Neural cell (in vitro differentiated cells): ENCODE measurements around the gene HMCN2.

Experiments used
- RAD21 ChIP-seq: fragments of 450-650 bp; conservative IDR thresholded peaks from 2 replicates; pipeline ENCODE4 v1.6.1; 2014; ENCODE audit warnings: antibody characterized with exemption, mild to moderate bottlenecking, moderate library complexity
- TAF1 ChIP-seq: IDR thresholded peaks from 2 replicates; pipeline ENCODE4 v1.6.1; 2012; ENCODE audit warnings: low read depth
- TF ChIP-seq, protein P1 (sequence below): fragments of 450-650 bp; IDR thresholded peaks from 2 replicates; pipeline ENCODE4 v1.5.1; 2014; ENCODE audit warnings: antibody characterized with exemption, mild to moderate bottlenecking, moderate library complexity; ENCODE audit not compliant: poor library complexity, severe bottlenecking
- TF ChIP-seq, protein P2 (sequence below): IDR thresholded peaks from 2 replicates; pipeline ENCODE4 v1.6.1; 2012; ENCODE audit warnings: borderline replicate concordance

DNA sequence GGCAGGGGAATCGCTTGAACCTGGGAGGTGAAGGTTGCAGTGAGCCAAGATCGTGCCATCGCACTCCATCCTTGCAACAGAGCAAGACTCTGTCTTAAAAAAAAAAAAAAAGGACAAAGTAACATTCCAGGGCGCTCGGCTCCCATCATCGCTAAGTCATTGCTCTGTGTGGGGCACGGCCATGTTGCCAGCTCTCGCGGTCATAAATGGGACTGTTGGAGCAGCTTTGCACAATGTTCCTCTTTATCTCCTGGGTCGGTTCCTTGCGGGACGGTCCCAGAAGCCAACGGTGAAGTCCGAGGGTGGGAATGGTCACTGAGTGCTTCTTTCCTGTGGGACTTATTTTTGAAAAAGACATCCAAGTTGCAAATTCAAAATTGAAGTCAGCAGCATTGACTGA, 65.5 kb downstream of the HMCN2 start:
- TF ChIP-seq, protein P1, sequence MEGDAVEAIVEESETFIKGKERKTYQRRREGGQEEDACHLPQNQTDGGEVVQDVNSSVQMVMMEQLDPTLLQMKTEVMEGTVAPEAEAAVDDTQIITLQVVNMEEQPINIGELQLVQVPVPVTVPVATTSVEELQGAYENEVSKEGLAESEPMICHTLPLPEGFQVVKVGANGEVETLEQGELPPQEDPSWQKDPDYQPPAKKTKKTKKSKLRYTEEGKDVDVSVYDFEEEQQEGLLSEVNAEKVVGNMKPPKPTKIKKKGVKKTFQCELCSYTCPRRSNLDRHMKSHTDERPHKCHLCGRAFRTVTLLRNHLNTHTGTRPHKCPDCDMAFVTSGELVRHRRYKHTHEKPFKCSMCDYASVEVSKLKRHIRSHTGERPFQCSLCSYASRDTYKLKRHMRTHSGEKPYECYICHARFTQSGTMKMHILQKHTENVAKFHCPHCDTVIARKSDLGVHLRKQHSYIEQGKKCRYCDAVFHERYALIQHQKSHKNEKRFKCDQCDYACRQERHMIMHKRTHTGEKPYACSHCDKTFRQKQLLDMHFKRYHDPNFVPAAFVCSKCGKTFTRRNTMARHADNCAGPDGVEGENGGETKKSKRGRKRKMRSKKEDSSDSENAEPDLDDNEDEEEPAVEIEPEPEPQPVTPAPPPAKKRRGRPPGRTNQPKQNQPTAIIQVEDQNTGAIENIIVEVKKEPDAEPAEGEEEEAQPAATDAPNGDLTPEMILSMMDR: no peak
- TF ChIP-seq TAF1 (no peak), RAD21 (no peak)
- TF ChIP-seq, protein P2, sequence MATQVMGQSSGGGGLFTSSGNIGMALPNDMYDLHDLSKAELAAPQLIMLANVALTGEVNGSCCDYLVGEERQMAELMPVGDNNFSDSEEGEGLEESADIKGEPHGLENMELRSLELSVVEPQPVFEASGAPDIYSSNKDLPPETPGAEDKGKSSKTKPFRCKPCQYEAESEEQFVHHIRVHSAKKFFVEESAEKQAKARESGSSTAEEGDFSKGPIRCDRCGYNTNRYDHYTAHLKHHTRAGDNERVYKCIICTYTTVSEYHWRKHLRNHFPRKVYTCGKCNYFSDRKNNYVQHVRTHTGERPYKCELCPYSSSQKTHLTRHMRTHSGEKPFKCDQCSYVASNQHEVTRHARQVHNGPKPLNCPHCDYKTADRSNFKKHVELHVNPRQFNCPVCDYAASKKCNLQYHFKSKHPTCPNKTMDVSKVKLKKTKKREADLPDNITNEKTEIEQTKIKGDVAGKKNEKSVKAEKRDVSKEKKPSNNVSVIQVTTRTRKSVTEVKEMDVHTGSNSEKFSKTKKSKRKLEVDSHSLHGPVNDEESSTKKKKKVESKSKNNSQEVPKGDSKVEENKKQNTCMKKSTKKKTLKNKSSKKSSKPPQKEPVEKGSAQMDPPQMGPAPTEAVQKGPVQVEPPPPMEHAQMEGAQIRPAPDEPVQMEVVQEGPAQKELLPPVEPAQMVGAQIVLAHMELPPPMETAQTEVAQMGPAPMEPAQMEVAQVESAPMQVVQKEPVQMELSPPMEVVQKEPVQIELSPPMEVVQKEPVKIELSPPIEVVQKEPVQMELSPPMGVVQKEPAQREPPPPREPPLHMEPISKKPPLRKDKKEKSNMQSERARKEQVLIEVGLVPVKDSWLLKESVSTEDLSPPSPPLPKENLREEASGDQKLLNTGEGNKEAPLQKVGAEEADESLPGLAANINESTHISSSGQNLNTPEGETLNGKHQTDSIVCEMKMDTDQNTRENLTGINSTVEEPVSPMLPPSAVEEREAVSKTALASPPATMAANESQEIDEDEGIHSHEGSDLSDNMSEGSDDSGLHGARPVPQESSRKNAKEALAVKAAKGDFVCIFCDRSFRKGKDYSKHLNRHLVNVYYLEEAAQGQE: no peak
